Stimulated activated naive CD8-positive, alpha-beta T cell treated with anti-CD3 and anti-CD28 coated beads, Interleukin-15, Interleukin-2, amounts not matched to agents 100 ng/mL and 50 ng/mL, for 24 hours (primary cell): ENCODE data around the gene UPF2.

ENCODE experiments used
- H3K27ac Mint-ChIP-seq: one replicate; pipeline ENCODE4 v1.8.0; 2021; ENCODE audit warnings: mild to moderate bottlenecking, mixed read lengths
- H3K27me3 Mint-ChIP-seq: one replicate; pipeline ENCODE4 v1.8.0; 2021; ENCODE audit warnings: mixed read lengths
- H3K36me3 Mint-ChIP-seq: one replicate; pipeline ENCODE4 v1.8.0; 2021; ENCODE audit warnings: low read depth, mixed read lengths
- H3K4me1 Mint-ChIP-seq: one replicate; pipeline ENCODE4 v1.8.0; 2021; ENCODE audit warnings: low read depth, mixed read lengths
- H3K4me3 Mint-ChIP-seq: one replicate; pipeline ENCODE4 v1.8.0; 2021; ENCODE audit warnings: mild to moderate bottlenecking, mixed read lengths
- H3K9me3 Mint-ChIP-seq: one replicate; pipeline ENCODE4 v1.8.0; 2021; ENCODE audit warnings: mixed read lengths

UPF2 gene

GRCh38 chr10:12055732-12056131 is 13.1 kb upstream of the UPF2 start:
- Mint-ChIP-seq H3K4me3 (no peak overlapping the region), H3K36me3 (no peaks in the 10 kb centered on the region), H3K4me1 (peaks cover 7% of the 10 kb centered on the region), H3K9me3 (no peaks in the 10 kb centered on the region), H3K27me3 (no peaks in the 10 kb centered on the region), H3K27ac (no peak overlapping the region)

- Mint-ChIP-seq H3K27ac (no peak overlapping the region), H3K9me3 (no peaks in the 10 kb centered on the region), H3K36me3 (no peaks in the 10 kb centered on the region), H3K4me1 (peaks cover 7% of the 10 kb centered on the region), H3K27me3 (no peaks in the 10 kb centered on the region), H3K4me3 (no peak overlapping the region)
Observed at GRCh38 chr10:12051241-12051640, 8.6 kb upstream of the UPF2 start.

GRCh38 chr10:12050528-12050927 is 7.9 kb upstream of the UPF2 start:
- H3K36me3 Mint-ChIP-seq, result no peaks in the 10 kb centered on the region
- H3K9me3 Mint-ChIP-seq, result no peaks in the 10 kb centered on the region
- no peak overlapping the region for H3K27ac Mint-ChIP-seq
- H3K4me1 Mint-ChIP-seq, result peaks cover 7% of the 10 kb centered on the region
- no peak overlapping the region for H3K4me3 Mint-ChIP-seq
- H3K27me3 Mint-ChIP-seq, result no peaks in the 10 kb centered on the region

GRCh38 chr10:12048547-12048946 is 5.9 kb upstream of the UPF2 start:
- Mint-ChIP-seq H3K9me3 (no peaks in the 10 kb centered on the region), H3K27me3 (no peaks in the 10 kb centered on the region), H3K36me3 (no peaks in the 10 kb centered on the region), H3K4me3 (no peak overlapping the region), H3K27ac (peak overlapping the region; percentile 13), H3K4me1 (peaks cover 7% of the 10 kb centered on the region)

GRCh38 chr10:12045596-12045995 is 3.0 kb upstream of the UPF2 start:
- H3K4me1 Mint-ChIP-seq, result peaks cover 25% of the 10 kb centered on the region
- no peak overlapping the region for H3K27ac Mint-ChIP-seq
- peaks cover 11% of the 10 kb centered on the region for H3K36me3 Mint-ChIP-seq
- H3K9me3 Mint-ChIP-seq, result no peaks in the 10 kb centered on the region
- H3K27me3 Mint-ChIP-seq, result no peaks in the 10 kb centered on the region
- H3K4me3 Mint-ChIP-seq, result no peak overlapping the region

GRCh38 chr10:12042409-12042796 is 206 bp downstream of the UPF2 start:
- H3K27ac Mint-ChIP-seq, result peak overlapping the region; percentile 100
- peaks cover 23% of the 10 kb centered on the region for H3K36me3 Mint-ChIP-seq
- no peaks in the 10 kb centered on the region for H3K9me3 Mint-ChIP-seq
- peaks cover 46% of the 10 kb centered on the region for H3K4me1 Mint-ChIP-seq
- peak overlapping the region; percentile 94 for H3K4me3 Mint-ChIP-seq
- no peaks in the 10 kb centered on the region for H3K27me3 Mint-ChIP-seq

GRCh38 chr10:12041766-12042408 is 722 bp downstream of the UPF2 start:
- peaks cover 23% of the 10 kb centered on the region for H3K36me3 Mint-ChIP-seq
- H3K27me3 Mint-ChIP-seq, result no peaks in the 10 kb centered on the region
- no peaks in the 10 kb centered on the region for H3K9me3 Mint-ChIP-seq
- H3K4me3 Mint-ChIP-seq, result peak overlapping the region; percentile 94
- peaks cover 46% of the 10 kb centered on the region for H3K4me1 Mint-ChIP-seq
- H3K27ac Mint-ChIP-seq, result peak overlapping the region; percentile 100

- H3K27ac Mint-ChIP-seq, result no peak overlapping the region
- H3K36me3 Mint-ChIP-seq, result peaks cover 53% of the 10 kb centered on the region
- no peak overlapping the region for H3K4me3 Mint-ChIP-seq
- H3K9me3 Mint-ChIP-seq, result no peaks in the 10 kb centered on the region
- no peaks in the 10 kb centered on the region for H3K27me3 Mint-ChIP-seq
- peaks cover 35% of the 10 kb centered on the region for H3K4me1 Mint-ChIP-seq
Observed at GRCh38 chr10:12036073-12036655, 6.4 kb downstream of the UPF2 start.

GRCh38 chr10:12031404-12031803 is 11.2 kb downstream of the UPF2 start:
- Mint-ChIP-seq H3K36me3 (peaks cover 71% of the 10 kb centered on the region), H3K4me1 (peaks cover 29% of the 10 kb centered on the region), H3K27me3 (no peaks in the 10 kb centered on the region), H3K4me3 (no peak overlapping the region), H3K9me3 (no peaks in the 10 kb centered on the region), H3K27ac (no peak overlapping the region)

GRCh38 chr10:12027539-12027938 is 15.1 kb downstream of the UPF2 start:
- Mint-ChIP-seq H3K27ac (no peak overlapping the region), H3K27me3 (no peaks in the 10 kb centered on the region), H3K36me3 (peaks cover 60% of the 10 kb centered on the region), H3K4me1 (peaks cover 37% of the 10 kb centered on the region), H3K9me3 (no peaks in the 10 kb centered on the region), H3K4me3 (no peak overlapping the region)

GRCh38 chr10:12025591-12025990 is 17.0 kb downstream of the UPF2 start:
- H3K4me1 Mint-ChIP-seq, result peaks cover 52% of the 10 kb centered on the region
- no peaks in the 10 kb centered on the region for H3K9me3 Mint-ChIP-seq
- no peak overlapping the region for H3K4me3 Mint-ChIP-seq
- H3K27me3 Mint-ChIP-seq, result no peaks in the 10 kb centered on the region
- H3K36me3 Mint-ChIP-seq, result peaks cover 51% of the 10 kb centered on the region
- H3K27ac Mint-ChIP-seq, result no peak overlapping the region

GRCh38 chr10:12022580-12023257 is 19.9 kb downstream of the UPF2 start:
- H3K27me3 Mint-ChIP-seq, result no peaks in the 10 kb centered on the region
- no peak overlapping the region for H3K27ac Mint-ChIP-seq
- H3K9me3 Mint-ChIP-seq, result no peaks in the 10 kb centered on the region
- peaks cover 47% of the 10 kb centered on the region for H3K4me1 Mint-ChIP-seq
- no peak overlapping the region for H3K4me3 Mint-ChIP-seq
- peaks cover 33% of the 10 kb centered on the region for H3K36me3 Mint-ChIP-seq

- Mint-ChIP-seq H3K4me3 (no peak overlapping the region), H3K27ac (peak overlapping the region; percentile 1), H3K36me3 (peaks cover 18% of the 10 kb centered on the region), H3K27me3 (no peaks in the 10 kb centered on the region), H3K9me3 (no peaks in the 10 kb centered on the region), H3K4me1 (peaks cover 31% of the 10 kb centered on the region)
Observed at GRCh38 chr10:12020574-12020973, 22.0 kb downstream of the UPF2 start.

- peaks cover 18% of the 10 kb centered on the region for H3K36me3 Mint-ChIP-seq
- no peak overlapping the region for H3K4me3 Mint-ChIP-seq
- no peaks in the 10 kb centered on the region for H3K9me3 Mint-ChIP-seq
- H3K27me3 Mint-ChIP-seq, result no peaks in the 10 kb centered on the region
- peaks cover 31% of the 10 kb centered on the region for H3K4me1 Mint-ChIP-seq
- no peak overlapping the region for H3K27ac Mint-ChIP-seq
Observed at GRCh38 chr10:12019283-12019971, 23.2 kb downstream of the UPF2 start.
